ENCODE measurements around the gene TSPEAR.

- no peak for TF ChIP-seq CTCF (IDR thresholded peaks at IDR 0.05)
- TF ChIP-seq POLR2A (IDR thresholded peaks at IDR 0.05), result no peak
Observed at GRCh38 chr21:44617071-44617501, 94.3 kb downstream of the TSPEAR start.

All from thyroid gland (tissue), 4 donors.